ENCODE measurements around the gene PSMC6. TPM values are rescaled to one million over a fixed set of nuclear protein-coding genes. Genes with fewer than 3 reads are reported as not detected.
A peak's percentile ranks its signal among the peaks of the same experiment; 100 is the strongest.

Gene PSMC6
- total RNA-seq (100 to 1,000 TPM in 1 of 2 donors, 10 to 100 TPM in 1; 69.5 to 165 TPM), polyA plus RNA-seq (10 to 100 TPM; 76.8 to 88.4 TPM)
- long read RNA-seq, donor 1, transcript PSMC6-217 (2 exons, 611 nt), result minor isoform, 5 of 54 reads
- long read RNA-seq, donor 1, transcript PSMC6-201 (14 exons, 2,188 nt), result major isoform, 46 of 54 reads
- long read RNA-seq, donor 1, partial matches to known transcripts, result 0 of 54 reads
- long read RNA-seq, donor 1, other reads (novel, unspliced or antisense), result 0 of 54 reads
- long read RNA-seq, donor 2, transcript PSMC6-201 (14 exons, 2,188 nt), result major isoform, 9 of 26 reads
- long read RNA-seq, donor 2, partial matches to known transcripts, result 12 of 26 reads
- long read RNA-seq, donor 2, other reads (novel, unspliced or antisense), result 0 of 26 reads
- long read RNA-seq, donor 3, transcript PSMC6-201 (14 exons, 2,188 nt), result major isoform, 31 of 48 reads
- long read RNA-seq, donor 3, transcript PSMC6-217 (2 exons, 611 nt), result minor isoform, 11 of 48 reads
- long read RNA-seq, donor 3, partial matches to known transcripts, result 0 of 48 reads
- long read RNA-seq, donor 3, other reads (novel, unspliced or antisense), result 0 of 48 reads
- long read RNA-seq, donor 4, transcript PSMC6-217 (2 exons, 611 nt), result minor isoform, 6 of 48 reads
- long read RNA-seq, donor 4, transcript PSMC6-201 (14 exons, 2,188 nt), result major isoform, 13 of 48 reads
- long read RNA-seq, donor 4, partial matches to known transcripts, result 26 of 48 reads
- long read RNA-seq, donor 4, other reads (novel, unspliced or antisense), result 0 of 48 reads
- long read RNA-seq, donor 5, transcript PSMC6-201 (14 exons, 2,188 nt), result major isoform, 31 of 74 reads
- long read RNA-seq, donor 5, transcript PSMC6-217 (2 exons, 611 nt), result minor isoform, 13 of 74 reads
- long read RNA-seq, donor 5, partial matches to known transcripts, result 25 of 74 reads
- long read RNA-seq, donor 5, other reads (novel, unspliced or antisense), result 0 of 74 reads

DNA sequence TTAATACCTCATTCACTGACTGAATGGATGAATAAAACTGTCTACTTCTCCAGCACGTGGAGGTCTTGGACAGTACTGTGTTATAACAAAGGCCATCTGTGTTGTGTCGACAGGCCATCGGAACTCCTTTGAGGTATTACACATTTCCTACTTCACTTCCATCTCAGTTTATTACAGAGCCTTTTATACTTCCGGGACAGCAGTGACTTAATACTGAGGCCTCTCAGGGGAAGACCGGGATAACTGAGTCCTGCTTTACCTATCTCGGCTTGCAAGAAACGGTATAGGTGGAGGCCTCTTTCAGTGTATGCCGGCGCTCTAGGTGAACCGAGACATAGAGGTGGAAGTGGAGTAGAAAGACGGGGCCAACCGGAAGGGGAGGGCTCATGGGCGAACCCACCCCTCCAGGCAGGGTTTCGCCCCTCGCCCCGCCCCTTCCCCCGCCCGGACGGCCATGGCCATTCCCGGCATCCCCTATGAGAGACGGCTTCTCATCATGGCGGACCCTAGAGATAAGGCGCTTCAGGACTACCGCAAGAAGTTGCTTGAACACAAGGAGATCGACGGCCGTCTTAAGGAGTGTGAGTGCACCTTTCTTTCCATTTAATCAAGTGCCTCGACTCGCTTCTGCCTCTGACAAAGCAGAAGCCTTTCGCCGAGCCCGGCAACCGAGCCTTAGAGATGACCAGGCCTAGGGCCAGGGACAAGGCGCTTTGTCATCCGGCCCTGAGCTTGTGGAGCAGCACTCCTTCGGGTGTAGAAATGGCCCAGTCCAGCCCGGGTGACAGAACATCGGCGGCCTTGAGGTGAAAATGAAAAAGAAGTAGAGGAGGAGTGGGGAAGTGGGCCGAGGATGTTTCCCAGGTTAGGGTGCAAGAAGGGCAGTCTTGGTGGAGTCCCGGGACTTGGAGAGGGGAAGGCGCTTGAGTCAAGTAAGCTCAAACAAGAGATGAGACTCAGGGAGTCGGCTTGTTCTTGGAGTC lies at the start of gene PSMC6:
Gene PSMC6, plus strand, starts transcription at position 477 of the 983 bp plus-strand sequence. Its CDS starts 20 bp downstream, at position 497.
- H3K4me1 ChIP-seq (ENCODE audit: control insufficient read depth in 5 of 5, insufficient read depth in 5 of 5, low read length in 5 of 5), result peaks cover 0 to 11% (median 4%) of the 10 kb centered on the region in 5 donors
- H3K36me3 ChIP-seq (ENCODE audit: control insufficient read depth in 4 of 4, insufficient read depth in 4 of 4, low read length in 4 of 4), result peaks cover 1 to 19% (median 10%) of the 10 kb centered on the region in 4 donors
- DNase-seq (peak; percentile 96 to 97 (median 96)), ATAC-seq (ENCODE audit: insufficient read depth, low FRiP score) (peak; percentile 99)
- no peaks in the 10 kb centered on the region for H3K9me3 ChIP-seq (ENCODE audit: control insufficient read depth in 4 of 4, insufficient read depth in 3 of 4, low read length in 3 of 4)
- TF ChIP-seq, protein P1, sequence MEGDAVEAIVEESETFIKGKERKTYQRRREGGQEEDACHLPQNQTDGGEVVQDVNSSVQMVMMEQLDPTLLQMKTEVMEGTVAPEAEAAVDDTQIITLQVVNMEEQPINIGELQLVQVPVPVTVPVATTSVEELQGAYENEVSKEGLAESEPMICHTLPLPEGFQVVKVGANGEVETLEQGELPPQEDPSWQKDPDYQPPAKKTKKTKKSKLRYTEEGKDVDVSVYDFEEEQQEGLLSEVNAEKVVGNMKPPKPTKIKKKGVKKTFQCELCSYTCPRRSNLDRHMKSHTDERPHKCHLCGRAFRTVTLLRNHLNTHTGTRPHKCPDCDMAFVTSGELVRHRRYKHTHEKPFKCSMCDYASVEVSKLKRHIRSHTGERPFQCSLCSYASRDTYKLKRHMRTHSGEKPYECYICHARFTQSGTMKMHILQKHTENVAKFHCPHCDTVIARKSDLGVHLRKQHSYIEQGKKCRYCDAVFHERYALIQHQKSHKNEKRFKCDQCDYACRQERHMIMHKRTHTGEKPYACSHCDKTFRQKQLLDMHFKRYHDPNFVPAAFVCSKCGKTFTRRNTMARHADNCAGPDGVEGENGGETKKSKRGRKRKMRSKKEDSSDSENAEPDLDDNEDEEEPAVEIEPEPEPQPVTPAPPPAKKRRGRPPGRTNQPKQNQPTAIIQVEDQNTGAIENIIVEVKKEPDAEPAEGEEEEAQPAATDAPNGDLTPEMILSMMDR (IDR thresholded peaks at IDR 0.05; ENCODE audit: control extremely low read depth, extremely low read depth), result no peak
- H3K27me3 ChIP-seq (ENCODE audit: control insufficient read depth in 3 of 3, insufficient read depth in 3 of 3, low read length in 2 of 3), result no peaks in the 10 kb centered on the region
- WGBS, 2 donors, result 1% methylated on average over 42 to 43 of the region's 43 CpGs
- H3K9ac ChIP-seq (ENCODE audit: insufficient read depth in 1 of 2, low read length in 2 of 2), result peak within 1 kb of the TSS; percentile 93 to 100
- H3K27ac ChIP-seq (ENCODE audit: low read depth in 1 of 2, low read length in 1 of 2), result peak within 1 kb of the TSS; percentile 92 to 95
- H3K4me3 ChIP-seq, result peak within 1 kb of the TSS; percentile 98

DNA sequence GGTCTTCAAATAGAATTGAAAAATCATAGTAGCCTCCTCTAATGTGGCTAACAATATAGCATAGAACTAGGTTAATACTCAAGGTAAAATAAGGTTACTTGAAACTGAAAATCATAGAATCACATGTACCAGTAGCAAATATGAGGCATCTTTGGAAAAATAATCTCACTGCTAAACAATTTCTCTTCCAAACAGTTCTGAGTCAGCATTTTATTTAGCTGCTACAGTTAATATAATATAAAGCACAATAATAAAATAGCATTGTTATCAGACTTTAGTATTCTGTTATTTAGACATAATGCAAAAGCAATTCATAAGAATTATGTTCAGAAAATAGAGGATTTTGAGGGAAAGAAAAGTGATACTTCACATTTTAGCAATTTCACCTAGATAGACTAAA lies 46.7 kb upstream of the PSMC6 start:
- H3K4me3 ChIP-seq, result no peak overlapping the region
- no peak overlapping the region for H3K9ac ChIP-seq (ENCODE audit: insufficient read depth in 1 of 2, low read length in 2 of 2)
- H3K36me3 ChIP-seq (ENCODE audit: control insufficient read depth in 4 of 4, insufficient read depth in 4 of 4, low read length in 4 of 4), result peaks cover 0 to 12% (median 2%) of the 10 kb centered on the region in 4 donors
- no peak for ATAC-seq (ENCODE audit: insufficient read depth, low FRiP score)
- TF ChIP-seq, protein P1 (IDR thresholded peaks at IDR 0.05; ENCODE audit: control extremely low read depth, extremely low read depth), result no peak
- H3K4me1 ChIP-seq (ENCODE audit: control insufficient read depth in 5 of 5, insufficient read depth in 5 of 5, low read length in 5 of 5), result no peaks in the 10 kb centered on the region
- H3K9me3 ChIP-seq (ENCODE audit: control insufficient read depth in 4 of 4, insufficient read depth in 3 of 4, low read length in 3 of 4), result no peaks in the 10 kb centered on the region
- no peak for DNase-seq
- H3K27me3 ChIP-seq (ENCODE audit: control insufficient read depth in 3 of 3, insufficient read depth in 3 of 3, low read length in 2 of 3), result no peaks in the 10 kb centered on the region
- no peak overlapping the region for H3K27ac ChIP-seq (ENCODE audit: low read depth in 1 of 2, low read length in 1 of 2)

DNA sequence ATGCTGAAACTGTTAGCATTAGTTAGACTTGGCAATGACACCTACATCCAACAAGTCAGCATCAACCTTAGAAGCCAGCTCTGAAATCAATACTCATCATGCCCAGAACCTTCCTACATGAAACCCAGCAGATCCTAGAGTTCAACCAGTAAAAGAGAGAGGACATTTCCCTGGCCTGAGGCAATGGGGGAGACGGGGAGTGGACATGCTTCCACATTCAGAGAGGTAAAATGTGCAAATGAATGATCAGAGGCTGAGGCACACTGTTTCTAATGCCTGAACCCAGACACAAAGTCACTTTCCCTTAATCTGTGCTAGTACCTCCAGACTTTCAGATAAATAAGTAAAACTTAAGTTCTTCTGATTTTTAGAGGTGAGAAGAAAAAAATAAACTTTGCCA lies 46.2 kb upstream of the PSMC6 start:
- peaks cover 0 to 12% (median 3%) of the 10 kb centered on the region in 4 donors for H3K36me3 ChIP-seq (ENCODE audit: control insufficient read depth in 4 of 4, insufficient read depth in 4 of 4, low read length in 4 of 4)
- no peaks in the 10 kb centered on the region for H3K4me1 ChIP-seq (ENCODE audit: control insufficient read depth in 5 of 5, insufficient read depth in 5 of 5, low read length in 5 of 5)
- H3K9ac ChIP-seq (ENCODE audit: insufficient read depth in 1 of 2, low read length in 2 of 2), result no peak overlapping the region
- H3K4me3 ChIP-seq, result no peak overlapping the region
- no peak overlapping the region for H3K27ac ChIP-seq (ENCODE audit: low read depth in 1 of 2, low read length in 1 of 2)
- H3K27me3 ChIP-seq (ENCODE audit: control insufficient read depth in 3 of 3, insufficient read depth in 3 of 3, low read length in 2 of 3), result no peaks in the 10 kb centered on the region
- DNase-seq (no peak), ATAC-seq (ENCODE audit: insufficient read depth, low FRiP score) (no peak)
- TF ChIP-seq, protein P1 (IDR thresholded peaks at IDR 0.05; ENCODE audit: control extremely low read depth, extremely low read depth), result no peak
- WGBS, 2 donors, result 92 to 95% methylated on average over 1 of the region's 1 CpG
- H3K9me3 ChIP-seq (ENCODE audit: control insufficient read depth in 4 of 4, insufficient read depth in 3 of 4, low read length in 3 of 4), result no peaks in the 10 kb centered on the region

Data from lung (tissue), 16 donors.